Measurements from ENCODE around the gene PIK3CD.
"Not testable (repeated sequence)": the region's sequence is repeated elsewhere in the genome, so short reads cannot be mapped to it uniquely, and the experiment has no call there.

Gene PIK3CD

GRCh38 chr1:9746211-9746610 is 94.7 kb downstream of the PIK3CD start:
- DNase-seq = no peak

- no peak for DNase-seq
These were observed 95.1 kb downstream of the PIK3CD start for GRCh38 chr1:9746651-9747050.

GRCh38 chr1:9748391-9748790 is 96.9 kb downstream of the PIK3CD start:
- not testable (repeated sequence) for DNase-seq

- DNase-seq = no peak
These were observed 97.8 kb downstream of the PIK3CD start for GRCh38 chr1:9749361-9749760.

- no peak for DNase-seq
These were observed 100.4 kb downstream of the PIK3CD start for GRCh38 chr1:9751971-9752370.

GRCh38 chr1:9753121-9753531 is 101.6 kb downstream of the PIK3CD start:
- no peak for DNase-seq

- no peak for DNase-seq
These were observed 104.0 kb downstream of the PIK3CD start for GRCh38 chr1:9755441-9755995.

- no peak for DNase-seq
These were observed 107.1 kb downstream of the PIK3CD start for GRCh38 chr1:9758559-9759121.

- DNase-seq = no peak
These were observed 108.4 kb downstream of the PIK3CD start for GRCh38 chr1:9759939-9760338.

GRCh38 chr1:9760824-9761223 is 109.3 kb downstream of the PIK3CD start:
- DNase-seq = no peak

- DNase-seq = no peak
These were observed 110.3 kb downstream of the PIK3CD start for GRCh38 chr1:9761855-9762254.

- DNase-seq = not testable (repeated sequence)
These were observed 110.9 kb downstream of the PIK3CD start for GRCh38 chr1:9762446-9762845.

- DNase-seq = no peak
These were observed 112.4 kb downstream of the PIK3CD start for GRCh38 chr1:9763914-9764313.

GRCh38 chr1:9764550-9764949 is 113.0 kb downstream of the PIK3CD start:
- no peak for DNase-seq

GRCh38 chr1:9766759-9767442 is 115.4 kb downstream of the PIK3CD start:
- DNase-seq = no peak

GRCh38 chr1:9767964-9768668 is 116.6 kb downstream of the PIK3CD start:
- DNase-seq = no peak

GRCh38 chr1:9768983-9769382 is 117.5 kb downstream of the PIK3CD start:
- no peak for DNase-seq

- no peak for DNase-seq
These were observed 118.8 kb downstream of the PIK3CD start for GRCh38 chr1:9770298-9770697.

GRCh38 chr1:9774712-9775679 is 123.5 kb downstream of the PIK3CD start:
- DNase-seq = no peak

- DNase-seq = no peak
These were observed 125.2 kb downstream of the PIK3CD start for GRCh38 chr1:9776685-9777084.

Data from NCI-H2107 (cell line).